ENCODE measurements around the gene ASPG.

DNA sequence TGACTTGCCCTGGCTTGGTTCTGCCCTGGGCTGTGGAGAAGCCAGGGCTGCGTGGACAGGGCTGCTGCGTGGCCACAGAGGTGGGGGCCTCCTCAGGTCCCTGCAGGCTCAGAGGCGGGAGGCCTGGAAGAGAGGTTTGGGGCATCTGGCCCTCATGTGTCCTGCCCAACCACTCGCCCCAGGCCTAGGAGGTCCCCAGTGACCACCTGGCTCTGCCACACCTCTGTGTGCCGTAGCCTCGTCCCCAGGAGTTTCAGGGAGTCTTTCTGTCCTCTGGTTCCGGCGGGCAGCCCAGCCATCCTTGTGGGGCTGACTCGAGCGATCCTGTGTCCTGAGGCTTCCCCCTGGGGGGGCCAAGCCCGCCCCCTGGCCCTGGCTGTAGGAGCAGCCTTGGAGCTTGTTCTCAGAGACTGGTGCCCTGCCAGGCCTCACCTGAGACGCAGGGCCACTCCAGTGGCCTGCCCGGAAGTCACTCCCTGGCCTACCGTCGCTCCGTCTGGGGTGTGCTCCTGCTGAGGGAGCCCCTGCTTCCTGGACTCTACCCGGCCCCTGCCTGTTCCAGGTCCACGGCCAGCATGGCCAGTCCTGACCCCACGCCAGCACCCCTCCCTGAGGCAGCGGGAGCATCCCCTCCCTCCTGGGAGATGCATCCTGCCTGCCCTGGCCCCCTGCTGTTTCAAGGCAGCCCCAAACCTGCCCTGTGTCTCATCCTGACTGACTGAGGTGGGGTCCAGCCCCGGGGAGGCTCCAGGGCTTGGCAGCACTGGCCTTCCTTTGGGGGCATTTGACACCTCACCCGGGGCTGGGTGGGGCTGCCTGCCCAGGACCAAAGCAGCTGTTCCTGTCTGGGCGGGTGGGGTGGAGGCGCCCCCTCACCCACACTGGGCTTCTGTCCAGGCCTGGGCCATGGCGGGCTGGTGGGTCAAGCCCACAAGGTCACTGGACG lies 13.9 kb downstream of the ASPG start:
- TF ChIP-seq, protein P1, sequence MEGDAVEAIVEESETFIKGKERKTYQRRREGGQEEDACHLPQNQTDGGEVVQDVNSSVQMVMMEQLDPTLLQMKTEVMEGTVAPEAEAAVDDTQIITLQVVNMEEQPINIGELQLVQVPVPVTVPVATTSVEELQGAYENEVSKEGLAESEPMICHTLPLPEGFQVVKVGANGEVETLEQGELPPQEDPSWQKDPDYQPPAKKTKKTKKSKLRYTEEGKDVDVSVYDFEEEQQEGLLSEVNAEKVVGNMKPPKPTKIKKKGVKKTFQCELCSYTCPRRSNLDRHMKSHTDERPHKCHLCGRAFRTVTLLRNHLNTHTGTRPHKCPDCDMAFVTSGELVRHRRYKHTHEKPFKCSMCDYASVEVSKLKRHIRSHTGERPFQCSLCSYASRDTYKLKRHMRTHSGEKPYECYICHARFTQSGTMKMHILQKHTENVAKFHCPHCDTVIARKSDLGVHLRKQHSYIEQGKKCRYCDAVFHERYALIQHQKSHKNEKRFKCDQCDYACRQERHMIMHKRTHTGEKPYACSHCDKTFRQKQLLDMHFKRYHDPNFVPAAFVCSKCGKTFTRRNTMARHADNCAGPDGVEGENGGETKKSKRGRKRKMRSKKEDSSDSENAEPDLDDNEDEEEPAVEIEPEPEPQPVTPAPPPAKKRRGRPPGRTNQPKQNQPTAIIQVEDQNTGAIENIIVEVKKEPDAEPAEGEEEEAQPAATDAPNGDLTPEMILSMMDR (IDR thresholded peaks at IDR 0.05), result no peak
- no peak for TF ChIP-seq POLR2A (IDR thresholded peaks at IDR 0.05)

Measured in esophagus squamous epithelium (tissue), 4 donors.